H9 (cell line): Measurements from ENCODE around the gene CADPS2. TPM values are rescaled to one million over a fixed set of nuclear protein-coding genes. Genes with fewer than 3 reads are reported as not detected.

ENCODE experiments used
- DNase-seq: peaks from one replicate; pipeline ENCODE4 v3.0.0-alpha.2; 2017
- H2AFZ ChIP-seq: one replicate; pipeline ENCODE4 v1.6.1; 2013; ENCODE audit warnings: mild to moderate bottlenecking, low read length, control low read depth, moderate library complexity
- H2AK5ac ChIP-seq: 2 replicates; pipeline ENCODE4 v1.6.1; 2013; ENCODE audit warnings: low read length, control low read depth, mixed read lengths; ENCODE audit not compliant: insufficient read length
- H2BK120ac ChIP-seq: one replicate; pipeline ENCODE4 v1.6.1; 2013; ENCODE audit warnings: low read depth, mild to moderate bottlenecking, low read length, control low read depth, inconsistent platforms; ENCODE audit not compliant: poor library complexity, severe bottlenecking
- H2BK12ac ChIP-seq: 2 replicates; pipeline ENCODE4 v1.6.1; 2013; ENCODE audit warnings: low read length, control low read depth, mixed read lengths, low read depth; ENCODE audit not compliant: insufficient read length
- H2BK15ac ChIP-seq: 2 replicates; pipeline ENCODE4 v1.6.1; 2013; ENCODE audit warnings: low read depth, low read length, control low read depth
- H2BK20ac ChIP-seq: one replicate; pipeline ENCODE4 v1.6.1; 2013; ENCODE audit warnings: low read depth, mild to moderate bottlenecking, low read length, control low read depth, inconsistent platforms; ENCODE audit not compliant: poor library complexity, severe bottlenecking
- H2BK5ac ChIP-seq: 2 replicates; pipeline ENCODE4 v1.6.1; 2013; ENCODE audit warnings: low read length, control low read depth, mixed read lengths; ENCODE audit not compliant: insufficient read length
- H3K14ac ChIP-seq: 2 replicates; pipeline ENCODE4 v1.6.1; 2013; ENCODE audit warnings: low read length, control low read depth; ENCODE audit not compliant: insufficient read depth
- H3K18ac ChIP-seq: 2 replicates; pipeline ENCODE4 v1.6.1; 2013; ENCODE audit warnings: low read depth, mild to moderate bottlenecking, mixed read lengths, low read length, control low read depth; ENCODE audit not compliant: insufficient read length
- H3K23ac ChIP-seq: 2 replicates; pipeline ENCODE4 v1.6.1; 2013; ENCODE audit warnings: low read length, control low read depth, mixed read lengths, low read depth; ENCODE audit not compliant: insufficient read length
- H3K23me2 ChIP-seq: 2 replicates; pipeline ENCODE4 v1.6.1; 2013; ENCODE audit warnings: low read depth, mild to moderate bottlenecking, mixed read lengths, low read length, control low read depth; ENCODE audit not compliant: insufficient read length, poor library complexity, severe bottlenecking
- H3K27ac ChIP-seq: 2 replicates; pipeline ENCODE4 v1.5.1; 2013; ENCODE audit warnings: low read length, control low read depth, mixed read lengths, low read depth; ENCODE audit not compliant: insufficient read length
- H3K27me3 ChIP-seq: 2 replicates; pipeline ENCODE4 v1.6.1; 2013; ENCODE audit warnings: low read length, control low read depth, inconsistent platforms; ENCODE audit not compliant: insufficient read depth
- H3K4ac ChIP-seq: 2 replicates; pipeline ENCODE4 v1.6.1; 2013; ENCODE audit warnings: low read depth, mild to moderate bottlenecking, control low read depth, inconsistent platforms, low read length, moderate library complexity
- H3K4me1 ChIP-seq: 2 replicates; pipeline ENCODE4 v1.6.1; 2013; ENCODE audit warnings: low read length, control low read depth, inconsistent platforms; ENCODE audit not compliant: insufficient read depth
- H3K4me2 ChIP-seq: 2 replicates; pipeline ENCODE4 v1.6.1; 2013; ENCODE audit warnings: low read length, control low read depth, mixed read lengths; ENCODE audit not compliant: insufficient read length, insufficient read depth
- H3K56ac ChIP-seq: 2 replicates; pipeline ENCODE4 v1.6.1; 2013; ENCODE audit warnings: low read depth, mild to moderate bottlenecking, mixed read lengths, low read length, control low read depth; ENCODE audit not compliant: insufficient read length
- H3K79me1 ChIP-seq: 2 replicates; pipeline ENCODE4 v1.6.1; 2013; ENCODE audit warnings: low read depth, mild to moderate bottlenecking, moderate library complexity, low read length, control low read depth, inconsistent platforms; ENCODE audit not compliant: insufficient read depth, poor library complexity, severe bottlenecking
- H3K79me2 ChIP-seq: 2 replicates; pipeline ENCODE4 v1.6.1; 2013; ENCODE audit warnings: low read length, control low read depth, inconsistent platforms; ENCODE audit not compliant: insufficient read depth
- H3K9ac ChIP-seq: 2 replicates; pipeline ENCODE4 v1.6.1; 2013; ENCODE audit warnings: low read length, control low read depth, mixed read lengths; ENCODE audit not compliant: insufficient read length; ENCODE audit errors: extremely low read depth
- H3K9me3 ChIP-seq: one replicate; pipeline ENCODE4 v1.6.1; 2013; ENCODE audit warnings: low read depth, low read length, inconsistent platforms; ENCODE audit not compliant: control insufficient read depth
- H3T11ph ChIP-seq: one replicate; pipeline ENCODE4 v1.6.1; 2013; ENCODE audit warnings: mild to moderate bottlenecking, low read length, control low read depth, inconsistent platforms
- H4K20me1 ChIP-seq: one replicate; pipeline ENCODE4 v1.6.1; 2013; ENCODE audit not compliant: control insufficient read depth, insufficient read length, insufficient read depth
- H4K5ac ChIP-seq: 2 replicates; pipeline ENCODE4 v1.6.1; 2013; ENCODE audit warnings: low read depth, mild to moderate bottlenecking, mixed read lengths, low read length, control low read depth; ENCODE audit not compliant: insufficient read length
- H4K8ac ChIP-seq: replicated peaks from 2 replicates; pipeline ENCODE4 v1.6.1; 2013; ENCODE audit warnings: low read length, control low read depth, mixed read lengths, low read depth; ENCODE audit not compliant: insufficient read length
- H4K91ac ChIP-seq: 2 replicates; pipeline ENCODE4 v1.6.1; 2013; ENCODE audit warnings: low read depth, mild to moderate bottlenecking, moderate library complexity, mixed read lengths, low read length, control low read depth; ENCODE audit not compliant: insufficient read length
- H3K27ac Mint-ChIP-seq, 3 experiments: 2 replicates in 2 of 3; 3 replicates in 1 of 3; pipeline ENCODE4 v1.8.0; 2020 to 2021; ENCODE audit warnings: mixed read lengths in 3 of 3, mild to moderate bottlenecking in 1 of 3, moderate library complexity in 1 of 3
- H3K27me3 Mint-ChIP-seq: 2 replicates; pipeline ENCODE4 v1.8.0; 2021; ENCODE audit warnings: low read depth, mild to moderate bottlenecking, moderate library complexity, mixed read lengths
- H3K36me3 Mint-ChIP-seq, 3 experiments: 2 replicates in 2 of 3; 3 replicates in 1 of 3; pipeline ENCODE4 v1.8.0; 2020 to 2021; ENCODE audit warnings: low read depth in 3 of 3, mixed read lengths in 3 of 3; ENCODE audit not compliant: insufficient read depth in 1 of 3
- H3K4me1 Mint-ChIP-seq, 2 experiments: 2 replicates each; pipeline ENCODE4 v1.8.0; 2020; ENCODE audit warnings: mixed read lengths in 2 of 2
- H3K4me3 Mint-ChIP-seq, 2 experiments: 2 replicates in 1 of 2; 3 replicates in 1 of 2; pipeline ENCODE4 v1.8.0; 2020 to 2021; ENCODE audit warnings: mild to moderate bottlenecking in 2 of 2, mixed read lengths in 2 of 2, moderate library complexity in 1 of 2
- H3K9me3 Mint-ChIP-seq, 2 experiments: 2 replicates in 1 of 2; 3 replicates in 1 of 2; pipeline ENCODE4 v1.8.0; 2020; ENCODE audit warnings: mild to moderate bottlenecking in 2 of 2, mixed read lengths in 2 of 2, moderate library complexity in 1 of 2
- CTCF ChIP-seq: fragments of 200-600 bp; sonication (generic); conservative IDR thresholded peaks from 3 replicates; pipeline ENCODE4 v1.8.0; 2021; ENCODE audit warnings: antibody characterized with exemption, mild to moderate bottlenecking
- WGBS: extraction: QIAGEN DNeasy Blood & Tissue Kit; methylation state at CpG from one replicate; pipeline ENCODE4 v1.1.7; 2013; ENCODE audit warnings: missing lambda C conversion rate, low lambda C conversion rate, mixed read lengths; ENCODE audit not compliant: insufficient read length; ENCODE audit errors: extremely low coverage; 5-methylcytosine and 5-hydroxymethylcytosine counted together
- total RNA-seq: library from RNA; stranded (reverse); gene quantifications from 2 replicates; pipeline ENCODE4 v1.2.1, GENCODE V29; 2021

The CADPS2 gene
- total RNA-seq, 1 experiment from 2014 or later: 7.1 TPM

DNA sequence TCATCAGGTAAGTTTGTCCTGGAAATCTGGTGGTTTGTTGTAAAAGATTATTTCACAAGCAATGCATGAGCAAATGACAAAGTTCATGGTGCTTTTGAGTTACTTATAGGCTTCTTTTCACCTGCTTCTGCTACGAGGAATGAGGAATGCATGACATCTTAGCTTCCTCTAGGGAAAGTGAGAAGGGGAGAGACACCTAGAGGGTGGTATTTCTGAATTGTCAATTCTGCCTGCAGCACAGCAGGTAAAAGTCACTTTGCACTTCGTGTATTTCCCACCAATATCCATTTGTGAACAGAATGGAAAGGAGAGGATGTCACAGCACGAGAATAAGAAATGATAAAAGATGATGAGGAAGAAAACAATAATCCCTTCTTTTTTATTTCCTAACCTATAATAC lies 428.3 kb downstream of the CADPS2 start:
- peaks cover 8% of the 10 kb centered on the region for H3K4me1 ChIP-seq
- H2BK15ac ChIP-seq: no peak overlapping the region
- Mint-ChIP-seq H3K36me3 (no peaks in the 10 kb centered on the region; a peak in 1 of 7 replicates), H3K4me1 (peaks cover 25 to 27% of the 10 kb centered on the region in 2 experiments), H3K9me3 (no peaks in the 10 kb centered on the region), H3K27me3 (no peaks in the 10 kb centered on the region), H3K27ac (peak overlapping the region in 1 of 3 experiments; percentile 73; a peak in 1 of 7 replicates), H3K4me3 (no peak overlapping the region)
- no peak overlapping the region for H2BK5ac ChIP-seq
- H3K79me1 ChIP-seq: no peaks in the 10 kb centered on the region
- no peak overlapping the region for H2AFZ ChIP-seq
- H3K4me2 ChIP-seq: no peak overlapping the region
- H4K20me1 ChIP-seq: no peaks in the 10 kb centered on the region
- no peak overlapping the region for H4K5ac ChIP-seq
- no peak overlapping the region for H2AK5ac ChIP-seq
- no peak overlapping the region for H2BK20ac ChIP-seq
- no peak overlapping the region for H4K91ac ChIP-seq
- H3K18ac ChIP-seq: no peak overlapping the region
- no peaks in the 10 kb centered on the region for H3K23me2 ChIP-seq
- H3K9me3 ChIP-seq: no peaks in the 10 kb centered on the region
- TF ChIP-seq CTCF: peak; percentile 48
- H3K27me3 ChIP-seq: no peaks in the 10 kb centered on the region
- H3K56ac ChIP-seq: no peak overlapping the region
- no peak overlapping the region for H4K8ac ChIP-seq
- H3K27ac ChIP-seq: no peak overlapping the region
- H3K14ac ChIP-seq: no peak overlapping the region
- H3K4ac ChIP-seq: no peak overlapping the region
- H2BK120ac ChIP-seq: no peak overlapping the region
- H3K9ac ChIP-seq: no peak overlapping the region
- no peak overlapping the region for H3K23ac ChIP-seq
- no peak for DNase-seq
- WGBS: no CpG with 5 or more reads among the region's 3 CpGs
- no peak overlapping the region for H2BK12ac ChIP-seq
- no peaks in the 10 kb centered on the region for H3K79me2 ChIP-seq
- H3T11ph ChIP-seq: no peak overlapping the region
